ENCODE data around the gene GKAP1.
"Not testable (repeated sequence)": the region's sequence is repeated elsewhere in the genome, so short reads cannot be mapped to it uniquely, and the experiment has no call there.

GKAP1 gene

DNA sequence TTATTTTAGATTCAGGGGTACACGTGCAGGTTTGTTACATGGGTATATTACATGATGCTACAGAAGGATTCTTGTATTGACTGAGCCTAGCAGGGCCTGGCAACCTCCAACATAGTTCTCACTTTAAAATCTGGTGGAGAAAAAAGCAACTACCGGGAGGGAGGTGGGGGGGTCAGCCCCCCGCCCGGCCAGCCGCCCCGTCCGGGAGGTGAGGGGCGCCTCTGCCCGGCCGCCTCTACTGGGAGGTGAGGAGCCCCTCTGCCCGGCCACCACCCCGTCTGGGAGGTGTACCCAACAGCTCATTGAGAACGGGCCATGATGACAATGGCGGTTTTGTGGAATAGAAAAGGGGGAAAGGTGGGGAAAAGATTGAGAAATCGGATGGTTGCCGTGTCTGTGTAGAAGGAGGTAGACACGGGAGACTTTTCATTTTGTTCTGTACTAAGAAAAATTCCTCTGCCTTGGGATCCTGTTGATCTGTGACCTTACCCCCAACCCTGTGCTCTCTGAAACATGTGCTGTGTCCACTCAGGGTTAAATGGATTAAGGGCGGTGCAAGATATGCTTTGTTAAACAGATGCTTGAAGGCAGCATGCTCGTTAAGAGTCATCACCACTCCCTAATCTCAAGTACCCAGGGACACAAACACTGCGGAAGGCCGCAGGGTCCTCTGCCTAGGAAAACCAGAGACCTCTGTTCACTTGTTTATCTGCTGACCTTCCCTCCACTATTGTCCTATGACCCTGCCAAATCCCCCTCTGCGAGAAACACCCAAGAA is 88.8 kb downstream of the GKAP1 start:
- DNase-seq (ENCODE audit: low spot score) = not testable (repeated sequence)

- DNase-seq (ENCODE audit: low spot score) = no peak
Measured at GRCh38 chr9:83724436-83724835, 93.1 kb downstream of the GKAP1 start.

DNA sequence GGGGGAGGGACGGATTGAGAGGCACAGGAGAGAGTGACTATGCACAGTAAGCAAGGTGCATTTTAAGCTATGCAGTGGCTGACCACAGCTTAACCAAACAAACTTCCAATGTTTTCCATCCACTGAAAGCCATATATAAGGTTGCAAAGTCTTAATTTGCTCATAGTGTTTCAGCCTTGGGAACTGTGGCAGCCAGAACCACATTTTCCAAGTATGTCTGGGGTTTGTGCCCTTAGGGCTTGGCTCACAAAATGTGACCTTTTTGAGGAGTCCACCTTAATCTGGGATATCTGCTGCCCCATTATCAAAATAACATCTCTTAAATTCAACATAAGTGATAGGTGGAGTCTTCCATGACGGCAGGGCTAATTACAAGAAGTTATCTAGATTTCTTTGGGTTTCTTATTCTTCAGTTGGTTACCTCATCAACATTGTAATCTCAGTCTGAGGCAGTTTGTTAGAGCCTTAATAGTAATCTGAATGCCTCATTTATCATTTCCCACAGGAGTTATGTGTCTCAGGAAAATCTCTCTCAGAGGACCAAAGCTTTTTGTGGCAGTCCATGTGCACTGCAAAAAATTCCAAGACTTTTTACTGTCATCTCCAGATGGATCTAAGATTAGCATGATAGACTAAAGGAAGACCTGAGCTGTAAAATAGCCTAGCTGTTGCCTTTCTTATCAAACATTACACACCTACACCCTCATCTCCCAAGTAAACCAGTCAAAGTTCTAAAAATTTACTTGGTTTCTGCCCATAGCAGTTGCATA is 94.7 kb downstream of the GKAP1 start:
- DNase-seq (ENCODE audit: low spot score) = no peak

DNA sequence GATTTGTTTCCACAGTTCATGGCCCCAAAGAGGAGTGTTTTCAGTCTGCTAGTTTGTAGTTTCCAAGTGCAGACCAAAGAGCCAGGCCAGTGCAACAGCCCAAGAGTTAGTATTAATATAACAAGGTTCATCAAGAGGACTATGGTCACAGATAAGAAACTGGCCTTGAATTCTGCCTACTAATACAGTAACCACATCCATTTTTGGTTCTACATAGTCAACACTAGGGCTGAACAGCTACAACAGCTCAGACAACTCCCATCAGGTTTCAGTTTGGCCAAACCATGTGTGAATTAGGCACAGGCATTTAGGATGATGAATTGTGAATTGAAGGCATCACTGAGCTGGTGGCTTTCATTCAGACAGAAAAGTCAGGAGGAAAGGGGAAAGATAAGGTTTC is 96.1 kb downstream of the GKAP1 start:
- no peak for DNase-seq (ENCODE audit: low spot score)

DNA sequence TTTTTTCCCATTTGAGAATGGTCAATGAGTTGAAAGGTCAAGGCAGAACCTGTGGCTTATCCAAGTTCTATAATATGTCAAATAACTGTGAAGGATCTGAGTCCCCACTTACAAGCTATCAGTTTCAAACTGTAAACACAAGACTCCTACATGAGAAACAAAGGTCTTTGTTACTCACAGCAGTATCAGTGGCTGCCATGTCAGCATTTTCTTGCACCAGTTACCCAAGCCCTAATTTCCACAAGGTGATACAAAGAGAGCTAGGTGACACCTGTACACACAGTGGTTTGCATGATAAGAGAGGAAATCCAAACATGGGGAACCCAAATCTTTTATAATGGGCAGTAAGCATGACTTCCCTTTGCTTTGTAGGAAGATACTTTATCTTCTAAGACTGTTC is 101.8 kb downstream of the GKAP1 start:
- DNase-seq (ENCODE audit: low spot score) = no peak

GRCh38 chr9:83715221-83715620 is 102.3 kb downstream of the GKAP1 start:
- DNase-seq (ENCODE audit: low spot score) = no peak

DNA sequence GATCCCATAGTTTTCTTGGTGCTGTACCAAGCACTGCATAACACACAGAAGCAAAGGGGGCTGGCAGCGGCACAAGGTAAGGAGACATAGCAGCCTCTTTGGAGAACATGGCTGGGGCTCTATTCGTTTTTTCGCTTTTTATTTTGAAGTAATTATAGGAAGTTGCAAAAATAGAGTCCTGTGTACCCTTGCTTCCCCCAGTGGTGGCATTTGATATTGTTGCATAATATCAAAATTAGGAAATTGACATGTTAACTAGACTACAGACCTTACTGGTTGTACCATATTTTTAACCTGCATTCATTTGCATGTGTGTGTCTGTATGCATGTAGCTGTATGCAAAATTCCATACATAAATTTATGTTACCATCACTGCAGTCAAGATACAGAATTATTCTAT is 103.2 kb downstream of the GKAP1 start:
- no peak for DNase-seq (ENCODE audit: low spot score)

- peak; percentile 76 for DNase-seq (ENCODE audit: low spot score)
Measured at GRCh38 chr9:83708515-83709158, 108.9 kb downstream of the GKAP1 start.

- peak; percentile 87 for DNase-seq (ENCODE audit: low spot score)
Measured at GRCh38 chr9:83707768-83708514, 109.6 kb downstream of the GKAP1 start, which contains the start of gene UBQLN1. Gene UBQLN1 (minus strand): TSS chr9:83707958. CDS start chr9:83707679, 279 bp downstream.

DNA sequence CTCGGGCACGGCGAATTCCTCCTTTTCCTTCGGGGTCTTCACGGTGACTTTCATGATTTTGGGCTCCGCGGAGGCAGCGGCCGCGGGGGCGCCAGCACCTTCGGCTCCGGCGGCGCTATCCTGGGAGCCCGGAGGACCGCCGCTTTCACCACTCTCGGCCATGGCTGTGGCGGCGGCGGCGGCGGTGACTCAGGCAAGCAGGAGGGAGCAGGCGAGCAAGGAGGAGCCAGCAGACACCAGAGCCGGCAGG is 110.1 kb downstream of the GKAP1 start:
- DNase-seq (ENCODE audit: low spot score) = no peak

DNA sequence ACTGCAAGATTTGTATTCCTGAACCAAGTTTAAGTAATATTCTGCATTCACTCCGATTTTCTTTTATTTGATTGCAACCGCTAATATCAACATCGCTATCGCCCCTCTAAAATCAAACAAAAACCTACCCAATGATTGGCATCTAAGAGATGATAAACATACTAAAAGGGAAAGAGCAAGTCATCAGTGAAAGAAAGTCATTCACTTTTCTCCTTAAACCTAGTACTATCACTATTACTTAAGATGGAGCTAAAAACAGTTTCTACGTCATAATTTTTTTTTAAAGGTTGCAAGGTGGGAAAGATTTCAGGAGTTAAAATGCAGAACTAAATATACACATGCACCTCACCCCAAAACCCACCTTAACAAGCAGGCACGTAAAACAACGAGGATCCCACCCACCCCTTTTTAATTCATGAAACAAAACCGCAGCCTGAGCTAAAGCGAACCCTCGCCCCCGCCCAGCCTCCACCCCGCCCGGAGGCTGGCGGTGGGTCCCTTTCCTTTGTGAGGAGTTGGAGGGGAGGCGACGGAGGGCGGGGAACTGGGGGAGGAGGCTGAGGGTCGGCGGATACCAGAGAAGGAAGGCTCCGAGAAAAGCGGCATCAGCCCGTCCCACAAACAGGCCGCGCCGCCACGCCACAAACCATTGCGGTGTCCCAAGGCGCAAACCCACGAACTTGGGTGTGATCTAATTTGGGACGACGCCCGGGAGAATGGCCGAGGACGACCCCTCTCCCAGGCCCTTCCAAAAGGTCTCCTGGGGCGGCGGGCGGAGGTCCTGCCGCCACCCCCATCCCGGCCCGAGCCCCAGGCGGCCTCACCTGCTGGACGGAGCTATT is 110.7 kb downstream of the GKAP1 start:
- DNase-seq (ENCODE audit: low spot score) = no peak

- DNase-seq (ENCODE audit: low spot score) = not testable (repeated sequence)
Measured at GRCh38 chr9:83705219-83705651, 112.3 kb downstream of the GKAP1 start.

DNA sequence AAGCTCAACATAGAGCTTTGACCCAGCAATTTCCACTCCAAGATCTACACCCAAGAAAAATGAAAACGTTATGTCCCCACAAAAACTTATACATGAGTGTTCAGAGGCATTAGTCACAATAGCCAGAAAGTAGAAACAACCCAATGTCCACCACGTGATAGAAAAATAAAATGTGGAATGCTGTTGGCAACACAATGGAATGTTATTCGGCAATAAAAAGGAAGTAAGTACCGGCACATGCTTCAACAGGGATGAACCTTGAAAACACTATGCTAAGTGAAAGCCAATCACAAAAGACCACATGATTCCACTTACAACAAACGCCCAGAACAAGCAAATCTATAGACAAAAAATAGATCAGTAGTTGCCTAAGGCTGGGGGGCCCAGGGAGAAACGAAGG is 115.8 kb downstream of the GKAP1 start:
- DNase-seq (ENCODE audit: low spot score) = no peak

DNA sequence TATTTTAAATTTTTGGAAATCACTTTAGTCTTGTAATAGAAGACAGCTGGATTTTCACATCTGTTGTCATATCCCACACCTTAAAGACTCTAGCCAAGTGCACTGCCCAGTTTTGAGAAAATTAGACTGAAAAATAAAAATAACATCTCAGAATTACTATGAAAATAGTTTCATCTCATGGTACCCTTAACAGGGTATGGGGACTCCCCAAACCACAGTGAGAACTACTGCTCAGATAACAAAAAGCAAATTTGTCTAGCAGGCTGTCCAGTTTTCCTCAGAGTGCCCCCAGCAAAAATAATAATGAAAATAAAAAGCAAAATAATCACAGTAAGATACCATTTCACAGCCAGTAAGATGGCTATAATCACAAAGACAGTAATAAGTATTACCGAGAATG is 116.3 kb downstream of the GKAP1 start:
- no peak for DNase-seq (ENCODE audit: low spot score)

- DNase-seq (ENCODE audit: low spot score) = no peak
Measured at GRCh38 chr9:83699615-83700014, 118.0 kb downstream of the GKAP1 start.

- no peak for DNase-seq (ENCODE audit: low spot score)
Measured at GRCh38 chr9:83698976-83699585, 118.5 kb downstream of the GKAP1 start.

- DNase-seq (ENCODE audit: low spot score) = no peak
Measured at GRCh38 chr9:83691492-83691891, 126.1 kb downstream of the GKAP1 start.

Measured in globus pallidus (tissue), 1 donor.